HCT116 (cell line): ENCODE data around the gene NKTR. TPM values are rescaled to one million over a fixed set of nuclear protein-coding genes. Genes with fewer than 3 reads are reported as not detected.

ENCODE experiments used
- ATAC-seq: fragments of 200-7000 bp; cut with Tn5 transposase; 2 replicates; pipeline ENCODE4 v1.9.1; 2020; ENCODE audit warnings: mild to moderate bottlenecking, moderate library complexity
- BruUV-seq: library from RNA; stranded (reverse); fragments of 400-500 nt; replicated peaks from 2 replicates; lab custom pipeline; 2021; lab: Mats Ljungman, UMichigan
- CTCF ChIA-PET: fragments of 300-600 bp; sonication (Branson Sonifier 250); formaldehyde crosslinking; loops from one replicate; lab custom pipeline; 2021; ENCODE audit warnings: antibody characterized with exemption; lab: Charles Lee
- POLR2A ChIA-PET: fragments of 300-600, 350-600 bp; sonication (Branson Sonifier 250); formaldehyde crosslinking; loops from one replicate; lab custom pipeline; 2021; ENCODE audit warnings: antibody characterized with exemption; lab: Charles Lee
- RAD21 ChIA-PET, 2 experiments: fragments of 300-600 bp; sonication (Branson Sonifier 250); formaldehyde crosslinking; loops; one replicate each; lab custom pipeline; 2023; ENCODE audit warnings: low total read pairs in 2 of 2; ENCODE audit not compliant: uncharacterized antibody in 2 of 2, unreplicated experiment in 2 of 2, low non-redundant PET in 1 of 2; lab: Charles Lee
- DNase-seq: peaks from one replicate; pipeline ENCODE4 v3.0.0-alpha.2; 2010; ENCODE audit warnings: low read depth, low spot score
- H2AFZ ChIP-seq: fragments of 200-600 bp; shearing (Covaris generic), sonication (generic); 2 replicates; pipeline ENCODE4 v1.6.1; 2017; ENCODE audit warnings: low read depth, mixed run types, mixed read lengths, antibody characterized with exemption, low read length; ENCODE audit not compliant: poor library complexity, severe bottlenecking
- H3K27ac ChIP-seq: 2 replicates; pipeline ENCODE4 v1.5.1; 2012; ENCODE audit warnings: low read depth, low read length
- H3K27me3 ChIP-seq: fragments of 200-600 bp; sonication (generic); 2 replicates; pipeline ENCODE4 v1.6.1; 2016; ENCODE audit warnings: mixed run types, low read length, mixed read lengths; ENCODE audit not compliant: insufficient read depth
- H3K36me3 ChIP-seq, 2 experiments: fragments of 200-500 bp in 1 of 2; fragments of 200-600 bp in 1 of 2; sonication (Bioruptor generic) in 1 of 2; sonication (generic) in 1 of 2; 2 replicates each; pipeline versions ENCODE4 v1.5.1 to v1.6.1; 2014 to 2016; ENCODE audit warnings: low read length in 2 of 2, inconsistent platforms in 1 of 2, mixed read lengths in 1 of 2, mixed run types in 1 of 2; ENCODE audit not compliant: insufficient read depth in 2 of 2, control insufficient read depth in 1 of 2
- H3K4me1 ChIP-seq, 2 experiments: fragments of 200-600 bp in 1 of 2; sonication (generic) in 1 of 2; 2 replicates each; pipeline versions ENCODE4 v1.5.1 to v1.6.1; 2012 to 2017; ENCODE audit warnings: low read length in 2 of 2, inconsistent platforms in 1 of 2, mild to moderate bottlenecking in 1 of 2, mixed read lengths in 1 of 2, mixed run types in 1 of 2, moderate library complexity in 1 of 2; ENCODE audit not compliant: insufficient read depth in 2 of 2, control insufficient read depth in 1 of 2
- H3K4me2 ChIP-seq: fragments of 200-600 bp; sonication (generic); 2 replicates; pipeline ENCODE4 v1.6.1; 2017; ENCODE audit warnings: mixed run types, low read length, mixed read lengths
- H3K4me3 ChIP-seq, 2 experiments: fragments of 200-600 bp in 1 of 2; sonication (generic) in 1 of 2; replicated peaks in 1 of 2; 2 replicates each; pipeline ENCODE4 v1.5.1; 2011 to 2016; ENCODE audit warnings: low read length in 2 of 2, control low read depth in 1 of 2, low read depth in 1 of 2, mild to moderate bottlenecking in 1 of 2, mixed read lengths in 1 of 2, mixed run types in 1 of 2
- H3K79me2 ChIP-seq: fragments of 200-600 bp; sonication (generic); 2 replicates; pipeline ENCODE4 v1.6.1; 2017; ENCODE audit warnings: mild to moderate bottlenecking, mixed run types, low read length, moderate library complexity, mixed read lengths; ENCODE audit not compliant: insufficient read depth
- H3K9ac ChIP-seq: fragments of 200-600 bp; sonication (generic); 2 replicates; pipeline ENCODE4 v1.6.1; 2016; ENCODE audit warnings: low read length, mixed read lengths
- H3K9me2 ChIP-seq: fragments of 200-600 bp; sonication (generic), shearing (Covaris generic); 2 replicates; pipeline ENCODE4 v1.6.1; 2017; ENCODE audit warnings: mixed run types, mild to moderate bottlenecking, moderate library complexity; ENCODE audit not compliant: insufficient read depth
- H3K9me3 ChIP-seq, 2 experiments: fragments of 200-500 bp in 1 of 2; fragments of 200-600 bp in 1 of 2; sonication (Bioruptor generic) in 1 of 2; sonication (generic) in 1 of 2; 2 replicates each; pipeline ENCODE4 v1.6.1; 2014 to 2017; ENCODE audit warnings: low read length in 2 of 2, mixed read lengths in 2 of 2, inconsistent platforms in 1 of 2, low read depth in 1 of 2, mild to moderate bottlenecking in 1 of 2, mixed run types in 1 of 2, moderate library complexity in 1 of 2; ENCODE audit not compliant: control insufficient read depth in 1 of 2, insufficient read depth in 1 of 2
- H4K20me1 ChIP-seq: fragments of 200-600 bp; sonication (generic), shearing (Covaris generic); 2 replicates; pipeline ENCODE4 v1.6.1; 2017; ENCODE audit warnings: mixed run types, mild to moderate bottlenecking, moderate library complexity; ENCODE audit not compliant: insufficient read depth
- EGR1 ChIP-seq: IDR thresholded peaks from 2 replicates; pipeline ENCODE4 v1.6.1; 2012; ENCODE audit warnings: low read depth
- ELF1 ChIP-seq: IDR thresholded peaks from 2 replicates; pipeline ENCODE4 v1.6.1; 2012; ENCODE audit warnings: low read depth, borderline replicate concordance
- MAX ChIP-seq: IDR thresholded peaks from 2 replicates; pipeline ENCODE4 v1.6.1; 2012
- POLR2A ChIP-seq: IDR thresholded peaks from 2 replicates; pipeline ENCODE4 v1.7.0; 2011; ENCODE audit warnings: borderline replicate concordance; ENCODE audit not compliant: insufficient read depth, insufficient read length; ENCODE audit errors: extremely low read depth
- POLR2AphosphoS5 ChIP-seq: IDR thresholded peaks from 2 replicates; pipeline ENCODE4 v1.6.1; 2011; ENCODE audit warnings: mild to moderate bottlenecking, low read depth, low read length, moderate library complexity
- RAD21 ChIP-seq: IDR thresholded peaks from 2 replicates; pipeline ENCODE4 v1.6.1; 2012; ENCODE audit warnings: low read depth, mild to moderate bottlenecking
- SRF ChIP-seq: IDR thresholded peaks from 2 replicates; pipeline ENCODE4 v1.6.1; 2012; ENCODE audit warnings: low read depth
- TCF7L2 ChIP-seq: IDR thresholded peaks from 2 replicates; pipeline ENCODE4 v1.7.0; 2011; ENCODE audit warnings: borderline replicate concordance, inconsistent platforms; ENCODE audit not compliant: insufficient read depth, insufficient read length; ENCODE audit errors: extremely low read depth
- YY1 ChIP-seq: IDR thresholded peaks from 2 replicates; pipeline ENCODE4 v1.6.1; 2011; ENCODE audit warnings: low read length, low read depth, moderate library complexity, mild to moderate bottlenecking; ENCODE audit not compliant: insufficient replicate concordance; ENCODE audit errors: extremely low read depth
- ZBTB33 ChIP-seq: IDR thresholded peaks from 2 replicates; pipeline ENCODE4 v1.6.1; 2011; ENCODE audit warnings: mild to moderate bottlenecking, low read length, moderate library complexity; ENCODE audit not compliant: insufficient replicate concordance; ENCODE audit errors: extremely low read depth
- ZFX ChIP-seq: fragments of 450-650 bp; IDR thresholded peaks from 2 replicates; pipeline ENCODE4 v1.6.1; 2017
- ZNF274 ChIP-seq: fragments of 200-500 bp; sonication (Bioruptor generic); IDR thresholded peaks from 2 replicates; pipeline ENCODE4 v1.6.1; 2014; ENCODE audit warnings: mild to moderate bottlenecking, low read depth, low read length, inconsistent platforms
- intact Hi-C: fragments of 100-400 bp; cut with micrococcal nuclease; formaldehyde crosslinking; loops from 2 replicates; pipeline ENCODE4 v1.10.0; 2022
- total RNA-seq: library from RNA; stranded (reverse); gene quantifications from one replicate; pipeline ENCODE4 v1.2.1, GENCODE V29; 2021; ENCODE audit not compliant: unreplicated experiment
- TF ChIP-seq, protein P1 (sequence below): IDR thresholded peaks from 2 replicates; pipeline ENCODE4 v1.6.1; 2012; ENCODE audit warnings: low read depth

NKTR gene
- total RNA-seq, 1 experiment from 2014 or later = 59.7 TPM

DNA sequence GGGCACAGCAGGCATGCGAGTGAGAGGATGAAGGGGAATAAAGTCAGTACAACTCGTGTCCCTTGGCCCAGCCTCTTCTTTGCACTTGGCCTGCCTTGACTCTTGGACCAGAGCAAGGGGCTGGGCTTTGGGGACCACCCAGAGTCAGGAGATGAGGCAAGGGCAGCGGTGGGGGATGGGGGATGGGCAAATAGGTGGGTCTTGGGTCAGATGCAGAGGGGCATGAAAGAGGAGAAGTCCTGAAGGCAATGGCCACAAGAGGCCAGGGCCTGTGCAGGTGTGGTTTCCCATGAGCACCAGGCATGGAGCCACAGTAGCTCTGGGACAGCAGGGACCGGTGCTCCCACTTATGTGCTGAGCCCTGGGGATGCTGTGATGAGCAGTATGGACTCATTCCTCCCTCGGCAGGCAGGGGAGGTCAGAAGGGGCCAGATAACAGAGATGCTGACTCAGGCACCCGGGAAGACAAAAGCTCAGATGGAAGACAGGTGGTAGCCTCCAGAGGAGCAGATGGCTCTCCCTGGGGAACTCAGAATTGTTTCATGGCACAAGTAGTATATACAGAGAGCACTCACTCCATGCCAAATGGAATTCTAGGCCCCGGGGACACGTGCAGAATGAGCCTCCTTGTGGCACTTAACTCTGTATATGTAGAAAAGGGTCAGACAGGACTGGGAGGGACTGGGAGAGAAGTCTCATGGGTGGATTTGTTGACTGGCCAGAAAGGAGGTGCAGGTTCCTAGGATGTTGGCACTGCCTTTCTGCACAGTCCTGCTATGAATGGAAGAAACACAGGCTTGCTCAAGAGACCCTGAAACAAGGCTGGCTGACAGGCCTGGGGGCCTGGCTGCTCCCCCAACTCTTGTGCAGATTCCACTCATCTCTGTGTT, 67.3 kb downstream of the NKTR start:
- H3K9ac ChIP-seq = no peak overlapping the region
- POLR2A ChIA-PET = no interaction called here
- CTCF ChIA-PET = no interaction called here
- H2AFZ ChIP-seq = no peak overlapping the region
- TF ChIP-seq ELF1 = no peak
- TF ChIP-seq POLR2AphosphoS5 = peak; percentile 26; the same call in 1 of the 2 replicates
- H3K27ac ChIP-seq = no peak overlapping the region
- no peak overlapping the region for H3K4me2 ChIP-seq
- H3K4me1 ChIP-seq = no peaks in the 10 kb centered on the region
- no peaks in the 10 kb centered on the region for H3K36me3 ChIP-seq
- no peaks in the 10 kb centered on the region for H3K9me2 ChIP-seq
- no peak overlapping the region for H3K4me3 ChIP-seq
- no peaks in the 10 kb centered on the region for H3K9me3 ChIP-seq
- DNase-seq (no peak), ATAC-seq (0 out of 2 replicates have a peak, but pooled peaks have one; percentile 13)
- BruUV-seq = no TSS peak
- no peaks in the 10 kb centered on the region for H3K79me2 ChIP-seq
- RAD21 ChIA-PET = no interaction called here
- H4K20me1 ChIP-seq = no peaks in the 10 kb centered on the region
- intact Hi-C loops = no loop called here
- H3K27me3 ChIP-seq = no peaks in the 10 kb centered on the region

DNA sequence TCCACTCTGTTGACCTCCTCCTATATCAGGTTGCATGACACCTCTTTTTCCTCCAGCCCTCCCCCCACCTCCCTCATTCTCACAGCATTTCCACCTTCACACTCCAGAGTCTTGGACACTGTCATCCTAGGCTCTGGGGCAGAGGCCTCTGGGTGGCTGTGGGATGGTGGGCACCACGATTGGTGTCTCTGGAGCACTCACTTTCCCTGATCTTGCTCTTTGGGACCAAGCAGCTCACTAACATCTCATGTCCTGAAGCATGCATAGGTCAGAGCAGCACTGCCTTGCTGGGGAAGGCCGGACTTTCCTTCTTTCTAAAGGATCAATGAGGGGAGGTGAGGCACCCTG, 67.9 kb downstream of the NKTR start:
- BruUV-seq = no TSS peak
- ATAC-seq (no peak), DNase-seq (no peak)
- RAD21 ChIA-PET = no interaction called here
- Histone ChIP-seq H3K4me3 (no peak overlapping the region), H2AFZ (no peak overlapping the region), H3K4me2 (no peak overlapping the region), H4K20me1 (no peaks in the 10 kb centered on the region), H3K9ac (no peak overlapping the region), H3K79me2 (no peaks in the 10 kb centered on the region), H3K9me2 (no peaks in the 10 kb centered on the region), H3K27ac (no peak overlapping the region), H3K27me3 (no peaks in the 10 kb centered on the region), H3K9me3 (no peaks in the 10 kb centered on the region), H3K4me1 (no peaks in the 10 kb centered on the region), H3K36me3 (no peaks in the 10 kb centered on the region)
- CTCF ChIA-PET = no interaction called here
- intact Hi-C loops = no loop called here
- POLR2A ChIA-PET = no interaction called here
- TF ChIP-seq ZFX (no peak), YY1 (no peak), ELF1 (no peak), ZNF274 (no peak), ZBTB33 (no peak), POLR2A (no peak), TCF7L2 (no peak), SRF (no peak), EGR1 (no peak), RAD21 (no peak), MAX (no peak), POLR2AphosphoS5 (no peak)
- TF ChIP-seq, protein P1, sequence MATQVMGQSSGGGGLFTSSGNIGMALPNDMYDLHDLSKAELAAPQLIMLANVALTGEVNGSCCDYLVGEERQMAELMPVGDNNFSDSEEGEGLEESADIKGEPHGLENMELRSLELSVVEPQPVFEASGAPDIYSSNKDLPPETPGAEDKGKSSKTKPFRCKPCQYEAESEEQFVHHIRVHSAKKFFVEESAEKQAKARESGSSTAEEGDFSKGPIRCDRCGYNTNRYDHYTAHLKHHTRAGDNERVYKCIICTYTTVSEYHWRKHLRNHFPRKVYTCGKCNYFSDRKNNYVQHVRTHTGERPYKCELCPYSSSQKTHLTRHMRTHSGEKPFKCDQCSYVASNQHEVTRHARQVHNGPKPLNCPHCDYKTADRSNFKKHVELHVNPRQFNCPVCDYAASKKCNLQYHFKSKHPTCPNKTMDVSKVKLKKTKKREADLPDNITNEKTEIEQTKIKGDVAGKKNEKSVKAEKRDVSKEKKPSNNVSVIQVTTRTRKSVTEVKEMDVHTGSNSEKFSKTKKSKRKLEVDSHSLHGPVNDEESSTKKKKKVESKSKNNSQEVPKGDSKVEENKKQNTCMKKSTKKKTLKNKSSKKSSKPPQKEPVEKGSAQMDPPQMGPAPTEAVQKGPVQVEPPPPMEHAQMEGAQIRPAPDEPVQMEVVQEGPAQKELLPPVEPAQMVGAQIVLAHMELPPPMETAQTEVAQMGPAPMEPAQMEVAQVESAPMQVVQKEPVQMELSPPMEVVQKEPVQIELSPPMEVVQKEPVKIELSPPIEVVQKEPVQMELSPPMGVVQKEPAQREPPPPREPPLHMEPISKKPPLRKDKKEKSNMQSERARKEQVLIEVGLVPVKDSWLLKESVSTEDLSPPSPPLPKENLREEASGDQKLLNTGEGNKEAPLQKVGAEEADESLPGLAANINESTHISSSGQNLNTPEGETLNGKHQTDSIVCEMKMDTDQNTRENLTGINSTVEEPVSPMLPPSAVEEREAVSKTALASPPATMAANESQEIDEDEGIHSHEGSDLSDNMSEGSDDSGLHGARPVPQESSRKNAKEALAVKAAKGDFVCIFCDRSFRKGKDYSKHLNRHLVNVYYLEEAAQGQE = no peak
